Sigmoid colon (tissue), 7 donors: Measurements from ENCODE around the gene RIPK3. TPM values are rescaled to one million over a fixed set of nuclear protein-coding genes. Genes with fewer than 3 reads are reported as not detected.

ENCODE experiments used
- DNase-seq: peaks from one replicate; pipeline ENCODE4 v3.0.0-alpha.2; 2019
- H3K27ac ChIP-seq, 4 donors: fragments of 200-600 bp; sonication (generic); one replicate each; pipeline ENCODE4 v1.5.1; 2016 to 2019; ENCODE audit warnings: mild to moderate bottlenecking in 1 of 4
- H3K27me3 ChIP-seq, 3 donors: fragments of 200-600 bp; sonication (generic); one replicate each; pipeline ENCODE4 v1.5.1; 2019; ENCODE audit warnings: mild to moderate bottlenecking in 1 of 3
- H3K36me3 ChIP-seq, 4 donors: fragments of 200-600 bp; sonication (generic); one replicate each; pipeline ENCODE4 v1.5.1; 2016 to 2019
- H3K4me1 ChIP-seq, 4 donors: fragments of 200-600 bp; sonication (generic); one replicate each; pipeline ENCODE4 v1.5.1; 2017 to 2019
- H3K4me3 ChIP-seq, 4 donors: fragments of 200-600 bp; sonication (generic); one replicate each; pipeline ENCODE4 v1.5.1; 2017 to 2019; ENCODE audit warnings: mild to moderate bottlenecking in 2 of 4, moderate library complexity in 1 of 4
- H3K9me3 ChIP-seq, 4 donors: fragments of 200-600 bp in 3 of 4; sonication (generic) in 3 of 4; one replicate each; pipeline versions ENCODE4 v1.5.1 to v1.6.1; 2013 to 2019
- CTCF ChIP-seq, 4 experiments: fragments of 450-650 bp in 3 of 4; fragments of 200-600 bp in 1 of 4; IDR thresholded peaks; one replicate each; pipeline ENCODE4 v1.5.1; 2016 to 2019; ENCODE audit warnings: antibody characterized with exemption in 4 of 4, mild to moderate bottlenecking in 3 of 4, moderate library complexity in 2 of 4
- EP300 ChIP-seq, 4 donors: sonication (generic); formaldehyde crosslinking; IDR thresholded peaks; one replicate each; pipeline ENCODE4 v1.6.1; 2017; ENCODE audit warnings: antibody characterized with exemption in 4 of 4
- POLR2A ChIP-seq, 2 donors: fragments of 450-650 bp; IDR thresholded peaks; one replicate each; pipeline ENCODE4 v1.6.1; 2016; ENCODE audit warnings: antibody characterized with exemption in 2 of 2, mild to moderate bottlenecking in 2 of 2, moderate library complexity in 2 of 2
- POLR2AphosphoS5 ChIP-seq, 4 donors: sonication (generic); formaldehyde crosslinking; IDR thresholded peaks; one replicate each; pipeline ENCODE4 v1.6.1; 2017; ENCODE audit warnings: antibody characterized with exemption in 4 of 4
- WGBS, 2 donors: extraction: QIAGEN DNeasy Blood & Tissue Kit; methylation state at CpG; one replicate each; pipeline ENCODE4 v1.1.7; 2013; 5-methylcytosine and 5-hydroxymethylcytosine counted together
- intact Hi-C: fragments of 100-400 bp; cut with DNase I; formaldehyde crosslinking; loops from one replicate; pipeline ENCODE4 v1.15.1; 2023
- polyA plus RNA-seq, 3 donors: library from polyadenylated mRNA; stranded (reverse); fragments of 200-250 nt; gene quantifications; one replicate each; pipeline ENCODE4 v1.2.3, GENCODE V29; 2013
- total RNA-seq, 4 donors: library from RNA; depleted of rRNA; stranded (reverse); fragments of >200 nt; gene quantifications; one replicate each; pipeline ENCODE4 v1.1.0, GENCODE V29; 2016
- donor health status: healthy with polysubstance abuse.
- donor health status: Bipolar disorder and iron deficiency.
- donor health status: healthy.

Gene RIPK3
- total and polyA plus RNA-seq, 7 donors, result 2.6 to 66.4 (median 12.5) TPM

- Histone ChIP-seq H3K4me3 (no peak overlapping the region), H3K9me3 (no peaks in the 10 kb centered on the region), H3K27me3 (no peaks in the 10 kb centered on the region), H3K4me1 (peaks cover 0 to 3% (median 0%) of the 10 kb centered on the region in 4 donors), H3K27ac (no peak overlapping the region), H3K36me3 (no peaks in the 10 kb centered on the region)
- no peak for DNase-seq
- intact Hi-C loops, result no loop called here
- WGBS, 2 donors, result 68 to 77% methylated on average over 4 of the region's 4 CpGs
- TF ChIP-seq EP300 (IDR thresholded peaks at IDR 0.05) (no peak), POLR2AphosphoS5 (IDR thresholded peaks at IDR 0.05) (no peak), POLR2A (IDR thresholded peaks at IDR 0.05) (no peak), CTCF (IDR thresholded peaks at IDR 0.05) (no peak)
These were observed 45.7 kb upstream of the RIPK3 start for GRCh38 chr14:24385524-24385923.

GRCh38 chr14:24384169-24384568 lies 44.4 kb upstream of the RIPK3 start:
- intact Hi-C loops, result no loop called here
- H3K4me1 ChIP-seq, result peaks cover 0 to 3% (median 0%) of the 10 kb centered on the region in 4 donors
- WGBS, 2 donors, result 91% methylated on average over 4 of the region's 4 CpGs
- no peaks in the 10 kb centered on the region for H3K9me3 ChIP-seq
- no peak for TF ChIP-seq EP300 (IDR thresholded peaks at IDR 0.05)
- no peak for TF ChIP-seq POLR2AphosphoS5 (IDR thresholded peaks at IDR 0.05)
- TF ChIP-seq CTCF (IDR thresholded peaks at IDR 0.05), result no peak
- no peak for TF ChIP-seq POLR2A (IDR thresholded peaks at IDR 0.05)
- H3K36me3 ChIP-seq, result no peaks in the 10 kb centered on the region
- H3K27ac ChIP-seq, result no peak overlapping the region
- H3K27me3 ChIP-seq, result no peaks in the 10 kb centered on the region
- no peak for DNase-seq
- H3K4me3 ChIP-seq, result no peak overlapping the region

GRCh38 chr14:24382064-24382371 lies 42.2 kb upstream of the RIPK3 start:
- peaks cover 0 to under 1% (median 0%) of the 10 kb centered on the region in 4 donors for H3K36me3 ChIP-seq
- H3K27ac ChIP-seq, result no peak overlapping the region

GRCh38 chr14:24381363-24382063 lies 41.7 kb upstream of the RIPK3 start:
- no peak overlapping the region for H3K4me3 ChIP-seq
- no peak for DNase-seq
- WGBS, 2 donors, result 88 to 90% methylated on average over 8 of the region's 8 CpGs
- H3K27ac ChIP-seq, result no peak overlapping the region
- H3K4me1 ChIP-seq, result peaks cover 0 to 10% (median 3%) of the 10 kb centered on the region in 4 donors
- H3K36me3 ChIP-seq, result peaks cover 0 to 5% (median under 1%) of the 10 kb centered on the region in 4 donors
- no peaks in the 10 kb centered on the region for H3K27me3 ChIP-seq
- intact Hi-C loops, result no loop called here
- TF ChIP-seq CTCF (IDR thresholded peaks at IDR 0.05), result no peak
- TF ChIP-seq POLR2A (IDR thresholded peaks at IDR 0.05), result no peak
- no peak for TF ChIP-seq POLR2AphosphoS5 (IDR thresholded peaks at IDR 0.05)
- no peak for TF ChIP-seq EP300 (IDR thresholded peaks at IDR 0.05)
- H3K9me3 ChIP-seq, result no peaks in the 10 kb centered on the region

More at GRCh38 chr14:24382064-24382371, 42.2 kb upstream of the RIPK3 start:
- H3K4me1 ChIP-seq, result peaks cover 0 to 6% (median 2%) of the 10 kb centered on the region in 4 donors
- 82 to 86% methylated on average over 4 of the region's 4 CpGs for WGBS, 2 donors
- intact Hi-C loops, result no loop called here
- DNase-seq, result no peak
- H3K27me3 ChIP-seq, result no peaks in the 10 kb centered on the region
- H3K9me3 ChIP-seq, result no peaks in the 10 kb centered on the region
- TF ChIP-seq CTCF (IDR thresholded peaks at IDR 0.05) (no peak), POLR2AphosphoS5 (IDR thresholded peaks at IDR 0.05) (peak in 1 of 4 donors; percentile 3), EP300 (IDR thresholded peaks at IDR 0.05) (no peak), POLR2A (IDR thresholded peaks at IDR 0.05) (no peak)
- no peak overlapping the region for H3K4me3 ChIP-seq
